ENCODE data around the gene FILIP1.
A peak's percentile ranks its signal among the peaks of the same experiment; 100 is the strongest.

The FILIP1 gene

DNA sequence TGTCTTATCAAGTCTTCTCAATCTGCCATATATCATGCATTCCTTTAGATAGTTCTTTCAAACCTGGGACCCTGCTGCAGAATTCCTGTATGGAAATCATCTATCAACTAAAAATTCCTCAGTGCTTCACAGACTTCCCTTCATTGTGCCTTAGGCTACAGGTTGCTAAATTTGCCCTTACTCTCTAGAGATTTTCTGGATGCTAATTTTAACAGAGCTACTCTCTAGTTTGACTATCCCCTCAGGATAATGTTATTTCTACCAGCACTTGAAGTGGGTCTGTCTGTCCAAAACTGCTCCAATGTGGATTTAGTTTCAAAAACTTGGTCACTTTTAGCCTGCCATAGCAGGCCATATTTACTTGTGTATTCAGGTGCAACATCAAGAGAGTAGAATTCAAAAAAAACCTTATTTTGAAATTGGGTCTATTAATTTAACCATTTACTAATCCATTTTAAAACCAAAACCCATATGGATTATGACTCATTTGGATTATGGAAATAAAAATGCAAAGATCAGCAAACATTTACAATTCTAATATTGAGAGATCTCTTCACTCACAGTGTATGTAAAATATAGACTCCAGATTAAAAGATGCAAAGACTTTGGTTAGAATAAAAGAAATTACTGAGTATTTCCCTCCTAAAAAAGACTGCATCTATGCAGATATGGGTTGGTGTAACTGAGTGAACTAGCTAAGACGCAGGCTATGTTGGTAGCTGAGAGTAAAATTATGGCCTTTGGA, 236.1 kb downstream of the FILIP1 start:
- no peak for DNase-seq

DNA sequence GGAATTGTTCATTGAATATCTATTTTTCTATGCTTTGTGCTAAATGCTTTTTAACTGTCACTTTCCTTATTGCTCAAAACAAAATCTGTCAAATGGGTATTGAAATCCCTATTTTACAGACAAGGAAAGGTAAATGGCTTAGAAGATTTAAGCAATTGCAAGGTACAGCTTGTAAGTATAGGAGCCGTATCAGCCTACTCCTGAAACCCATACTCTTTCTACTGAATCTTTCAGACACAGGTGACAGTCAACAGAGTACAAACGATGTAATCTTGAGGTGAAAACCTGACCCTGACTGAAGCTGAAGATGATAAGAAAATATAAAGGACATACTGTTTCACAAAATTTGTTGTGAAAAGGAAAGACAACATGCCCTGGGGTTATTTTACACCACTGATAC, 243.0 kb downstream of the FILIP1 start:
- DNase-seq: no peak

DNA sequence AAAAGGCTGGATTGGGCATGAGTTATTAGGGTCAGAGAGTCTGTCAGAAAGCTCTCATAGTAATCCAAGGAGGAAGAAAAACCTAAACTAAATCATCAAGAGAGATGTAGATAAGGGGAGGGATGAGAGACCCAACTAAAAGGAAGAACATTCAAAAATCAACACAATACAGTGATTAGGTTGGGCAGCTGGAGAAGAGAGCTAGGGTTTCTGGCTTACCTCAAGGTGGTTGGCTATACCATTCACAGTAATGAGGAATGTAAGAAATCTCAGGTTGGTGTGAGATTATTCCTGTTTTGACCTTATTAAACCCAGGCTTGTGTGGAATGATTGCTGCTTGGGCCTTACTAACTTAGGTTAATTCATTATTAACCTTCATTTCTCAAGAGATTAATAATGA, 243.8 kb downstream of the FILIP1 start:
- DNase-seq: no peak

DNA sequence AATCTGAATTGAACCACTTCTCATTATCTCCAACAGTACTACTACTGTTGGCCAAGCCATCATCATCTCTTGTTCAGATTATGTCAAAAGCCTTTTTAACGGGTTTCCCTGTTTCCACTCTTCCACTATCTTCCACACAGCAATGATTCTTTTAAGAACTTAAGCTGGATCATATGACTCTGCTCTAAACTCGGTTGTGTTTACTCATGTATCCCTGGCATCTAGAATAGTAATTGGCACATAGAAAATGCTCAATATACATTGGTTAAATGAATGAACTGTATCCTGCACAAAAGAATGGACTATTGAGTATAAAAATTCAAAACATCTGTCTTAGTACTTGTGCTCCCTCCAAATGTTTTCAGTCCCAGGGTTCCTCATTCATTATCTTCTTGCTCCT, 247.2 kb downstream of the FILIP1 start:
- DNase-seq: no peak

DNA sequence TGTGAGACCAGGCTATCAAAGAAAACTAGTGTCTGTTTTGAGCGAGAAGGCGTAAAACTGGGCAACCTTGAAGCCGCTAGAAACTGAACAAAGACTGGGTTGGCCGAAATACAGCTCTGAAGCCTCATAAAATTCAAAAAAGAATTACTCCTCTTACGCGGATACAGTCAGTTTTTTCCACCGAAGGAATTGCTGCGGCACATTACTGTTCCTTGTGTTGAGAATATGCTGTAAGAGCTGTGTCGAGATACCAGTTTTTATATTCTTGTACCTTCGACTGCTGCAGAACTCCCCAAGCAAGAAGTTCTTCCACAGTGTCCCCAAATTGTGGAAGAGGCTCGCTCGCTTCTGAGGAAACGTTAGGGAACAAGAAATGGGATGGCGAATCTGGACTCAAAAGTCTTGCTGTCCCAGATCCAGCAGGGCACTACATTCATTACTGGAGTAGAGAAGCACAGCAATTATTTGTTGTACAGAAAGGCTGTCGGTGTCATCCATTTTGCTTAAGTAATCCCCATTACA, 249.5 kb downstream of the FILIP1 start:
- no peak for DNase-seq

DNA sequence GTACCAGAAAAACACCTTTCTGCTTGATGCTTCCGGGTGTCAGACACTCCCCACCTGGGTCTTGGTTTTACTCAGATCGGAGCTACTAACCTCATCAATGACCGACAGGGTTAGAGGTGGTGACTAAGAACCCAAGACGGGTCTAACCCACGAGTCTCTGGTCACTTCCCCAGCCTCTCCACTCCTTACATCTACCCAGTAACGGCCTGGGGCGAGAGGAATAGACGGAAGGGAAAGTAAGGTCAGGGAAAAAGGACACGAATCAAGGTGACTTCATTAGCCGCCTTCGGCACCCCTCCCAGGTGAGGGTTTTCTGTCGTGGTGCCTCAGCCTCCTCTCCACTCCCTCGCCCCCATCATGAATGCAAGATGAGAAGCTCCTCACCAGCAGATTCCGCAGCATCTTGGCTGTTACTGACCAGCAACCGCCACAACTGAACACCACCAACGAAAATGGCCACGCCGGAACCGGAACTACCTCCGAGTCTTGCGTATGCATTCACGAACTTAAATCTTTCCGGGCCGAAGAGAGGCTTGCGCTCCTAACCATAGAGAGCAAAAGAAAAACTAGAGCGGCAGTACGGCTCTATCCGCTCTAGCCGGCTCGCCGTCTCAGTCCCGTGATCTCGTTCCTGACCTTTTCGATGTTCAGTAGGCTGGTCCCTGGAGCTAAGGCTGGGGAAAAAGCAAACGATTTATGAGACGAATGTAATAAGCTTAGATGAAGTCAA, 250.1 kb downstream of the FILIP1 start, which contains the start of gene COX7A2:
Gene COX7A2 (minus strand): TSS at position 469 of the 730 bp plus-strand sequence. CDS start 67 bp downstream, at position 402.
- DNase-seq: peak; percentile 86
